Cardiac septum (tissue), 1 donor: Measurements from ENCODE around the gene HSD11B1L. TPM values are rescaled to one million over a fixed set of nuclear protein-coding genes. Genes with fewer than 3 reads are reported as not detected.
"Not testable (repeated sequence)": the region's sequence is repeated elsewhere in the genome, so short reads cannot be mapped to it uniquely, and the experiment has no call there.

Experiments used
- DNase-seq: peaks from one replicate; pipeline ENCODE4 v3.0.0-alpha.2; 2020; ENCODE audit warnings: low spot score
- intact Hi-C: fragments of 100-400 bp; cut with DNase I; formaldehyde crosslinking; loops from one replicate; pipeline ENCODE4 v1.14.0; 2022
- total RNA-seq: library from RNA; stranded (reverse); fragmentation: NEBNext Ultra II Directional; extraction: Animal tissue kit (Norgen Biotek cat#: 25700); gene quantifications from one replicate; pipeline ENCODE4 v1.2.1, GENCODE V29; 2021
- donor health status: DM: no; HTN: no; CAD: no.

Gene HSD11B1L
- total RNA-seq, 1 donor from 2014 or later, result 4.3 TPM

GRCh38 chr19:5683177-5683886 is 2.5 kb downstream of the HSD11B1L start:
- DNase-seq, result no peak
- intact Hi-C loops, result loop anchor here (5.0 kb wide), 1 partner anchor 109 kb away; the partner anchor contains the start of gene DUS3L

GRCh38 chr19:5684694-5685430 is 4.0 kb downstream of the HSD11B1L start:
- DNase-seq, result no peak
- intact Hi-C loops, result loop anchor here (5.0 kb wide), 1 partner anchor 107 kb away; the partner anchor contains the start of gene DUS3L

GRCh38 chr19:5686326-5686646 is 5.5 kb downstream of the HSD11B1L start:
- no peak for DNase-seq
- intact Hi-C loops, result no loop called here

DNA sequence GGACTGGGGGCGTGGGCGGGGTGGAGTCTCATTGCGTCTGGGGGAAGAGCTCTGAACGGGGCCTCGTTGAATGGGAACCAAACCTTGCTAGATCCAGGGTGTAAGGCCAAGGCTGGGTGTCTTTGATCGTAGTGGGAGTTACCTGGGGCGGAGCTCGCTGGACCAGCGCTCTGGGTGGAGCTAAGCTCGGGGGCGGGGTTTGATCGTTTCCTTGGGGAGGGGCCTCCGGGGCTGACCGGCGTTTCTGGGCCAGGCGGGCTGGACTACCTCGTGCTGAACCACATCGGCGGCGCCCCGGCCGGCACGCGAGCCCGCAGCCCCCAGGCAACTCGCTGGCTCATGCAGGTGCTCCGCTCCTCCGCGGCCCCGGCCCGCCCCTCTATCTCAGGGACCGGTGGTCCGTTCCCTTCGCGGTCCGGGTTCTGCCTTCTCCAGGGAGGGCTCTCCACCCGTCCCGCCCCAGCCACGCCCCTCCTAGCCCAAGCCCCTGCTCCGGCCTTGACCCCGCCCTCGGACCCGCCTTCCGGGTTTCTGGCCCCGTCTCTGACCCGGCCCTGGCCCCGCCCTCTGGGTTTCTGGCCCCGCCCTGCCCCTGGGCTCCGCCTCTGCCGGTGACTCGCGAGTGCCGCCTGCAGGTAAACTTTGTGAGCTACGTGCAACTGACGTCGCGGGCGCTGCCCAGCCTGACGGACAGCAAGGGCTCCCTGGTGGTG is 6.0 kb downstream of the HSD11B1L start:
- DNase-seq, result peak; percentile 100
- intact Hi-C loops, result no loop called here

DNA sequence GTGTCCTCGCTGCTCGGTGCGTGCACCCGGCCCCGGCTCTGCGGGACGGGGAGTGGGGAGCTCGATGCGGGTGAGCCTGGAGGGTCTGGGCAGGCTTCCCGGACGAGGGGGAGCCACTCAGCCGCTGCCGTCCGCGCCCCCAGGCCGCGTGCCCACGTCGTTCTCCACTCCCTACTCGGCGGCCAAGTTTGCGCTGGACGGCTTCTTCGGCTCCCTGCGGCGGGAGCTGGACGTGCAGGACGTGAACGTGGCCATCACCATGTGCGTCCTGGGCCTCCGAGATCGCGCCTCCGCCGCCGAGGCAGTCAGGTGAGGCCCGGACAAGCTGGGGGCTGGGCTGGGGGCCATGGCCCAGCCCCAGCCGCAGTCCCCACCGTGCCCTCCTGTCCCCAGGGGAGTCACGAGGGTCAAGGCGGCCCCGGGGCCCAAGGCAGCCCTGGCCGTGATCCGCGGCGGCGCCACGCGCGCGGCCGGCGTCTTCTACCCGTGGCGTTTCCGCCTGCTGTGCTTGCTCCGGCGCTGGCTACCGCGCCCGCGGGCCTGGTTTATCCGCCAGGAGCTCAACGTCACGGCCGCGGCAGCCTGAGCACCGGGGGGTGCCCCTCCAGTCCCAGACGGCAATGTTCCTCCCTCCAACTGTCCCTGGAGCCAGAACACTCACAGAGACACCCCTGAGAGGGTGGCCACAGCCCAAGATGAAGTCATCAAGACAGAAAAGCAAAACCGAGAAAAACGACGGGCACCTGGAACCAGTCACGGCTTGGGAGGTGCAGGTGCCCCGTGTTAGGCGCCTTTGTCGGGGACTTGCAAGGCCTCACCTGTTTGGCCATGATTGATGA is 6.8 kb downstream of the HSD11B1L start:
- intact Hi-C loops, result no loop called here
- no peak for DNase-seq

GRCh38 chr19:5688262-5688881 is 7.5 kb downstream of the HSD11B1L start:
- intact Hi-C loops, DNase-seq: not testable (repeated sequence)

- DNase-seq, result peak; percentile 99
Measured at GRCh38 chr19:5690125-5690954, 9.5 kb downstream of the HSD11B1L start, which contains the start of gene RPL36. Gene RPL36, plus strand, starts transcription at chr19:5690295. Its CDS starts 213 bp downstream, at chr19:5690508.

GRCh38 chr19:5690955-5691821 is 10.4 kb downstream of the HSD11B1L start:
- DNase-seq, result peak; percentile 85
- intact Hi-C loops, result loop anchor here (1.0 kb wide), 1 partner anchor 29 kb away; the partner anchor contains the start of genes CATSPERD and LONP1

More at GRCh38 chr19:5690125-5690954, 9.5 kb downstream of the HSD11B1L start, which contains the start of gene RPL36:
- intact Hi-C loops, result loop anchor here (1.0 kb wide), 1 partner anchor 30 kb away; the partner anchor contains the start of genes CATSPERD and LONP1

GRCh38 chr19:5691822-5692722 is 11.2 kb downstream of the HSD11B1L start:
- intact Hi-C loops, result no loop called here

GRCh38 chr19:5692723-5693194 is 11.9 kb downstream of the HSD11B1L start:
- intact Hi-C loops, result no loop called here
- DNase-seq, result no peak

More at GRCh38 chr19:5691822-5692722, 11.2 kb downstream of the HSD11B1L start:
- DNase-seq, result peak; percentile 75

DNA sequence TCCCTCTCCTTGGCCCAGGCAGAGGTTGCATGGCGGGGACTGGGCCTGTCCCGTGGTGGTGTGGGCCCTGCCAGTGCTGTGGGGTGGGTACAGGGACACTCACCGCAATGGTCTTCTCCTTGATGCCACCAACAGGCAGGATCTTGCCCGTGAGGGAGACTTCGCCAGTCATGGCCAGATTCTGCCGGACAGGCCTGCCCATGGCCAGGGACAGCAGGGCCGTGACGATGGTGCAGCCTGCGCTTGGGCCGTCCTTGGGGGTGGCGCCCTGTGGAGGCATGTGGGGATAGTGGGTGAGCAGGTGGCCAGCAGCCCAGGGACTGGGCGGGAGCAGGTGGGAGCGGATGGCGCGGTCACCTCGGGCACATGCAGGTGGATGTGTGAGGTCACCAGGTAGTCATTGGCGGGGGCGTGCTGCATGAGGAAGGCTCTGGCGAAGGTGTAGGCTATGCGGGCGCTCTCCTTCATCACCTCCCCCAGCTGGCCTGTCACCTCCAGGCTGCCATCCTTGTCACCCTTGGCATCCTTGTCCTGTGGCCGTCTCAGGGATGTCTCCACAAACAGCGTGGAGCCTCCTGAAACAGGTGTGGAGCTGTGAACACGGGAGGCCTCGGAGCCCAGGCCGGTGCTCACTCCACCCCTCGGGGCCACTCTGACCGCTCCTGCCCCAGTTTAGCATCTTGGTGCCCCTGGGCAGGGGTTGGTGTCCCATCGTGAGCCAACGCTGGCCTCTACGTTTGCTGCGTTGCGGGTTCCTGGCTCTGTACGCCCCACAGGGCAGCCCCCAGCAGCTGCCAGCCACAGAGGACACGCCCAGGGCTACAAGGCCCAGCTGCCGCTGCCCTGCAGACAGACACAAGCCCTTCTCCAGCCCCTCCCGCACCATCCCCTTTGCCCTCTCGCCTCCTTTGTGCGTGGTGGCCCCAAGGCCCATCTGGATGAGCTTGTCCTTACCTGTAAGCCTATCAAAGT is 12.7 kb downstream of the HSD11B1L start:
- intact Hi-C loops, result no loop called here
- peak; percentile 71 for DNase-seq

DNA sequence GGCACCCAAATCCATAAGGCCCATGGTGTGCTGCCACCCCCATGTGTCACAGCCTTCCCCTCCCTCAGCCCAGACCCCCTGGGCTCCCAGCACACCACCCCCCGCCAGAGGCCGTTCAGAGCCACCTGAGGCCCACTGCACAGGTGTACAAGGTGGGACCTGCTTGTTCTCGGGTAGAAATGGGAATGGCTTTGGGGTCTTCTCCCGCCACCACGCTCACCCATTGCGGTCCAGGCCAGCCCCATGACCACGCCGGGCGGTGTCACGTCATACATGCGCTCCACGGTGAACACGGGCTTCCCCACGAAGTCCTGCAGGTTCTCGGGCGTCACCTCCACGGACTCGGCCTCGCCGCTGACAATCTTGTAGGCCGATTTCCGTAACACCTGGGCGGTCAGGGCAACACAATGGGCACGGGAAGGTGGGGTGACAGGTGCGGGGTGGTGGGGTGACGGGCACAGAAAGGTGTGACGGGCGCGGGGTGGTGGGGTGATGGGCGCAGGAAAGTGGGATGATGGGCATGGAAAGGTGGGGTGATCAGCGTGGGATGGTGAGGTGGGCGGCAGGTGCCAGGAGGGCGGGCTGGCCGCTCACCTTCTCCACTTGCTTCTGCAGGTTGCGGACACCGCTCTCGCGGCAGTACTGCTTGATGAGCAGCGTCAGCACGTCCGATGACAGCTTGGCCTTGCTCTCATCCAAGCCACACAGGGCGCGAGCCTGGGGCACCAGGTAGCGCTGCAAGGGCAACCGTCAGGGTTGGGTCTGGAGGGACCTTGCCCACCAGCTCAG is 13.5 kb downstream of the HSD11B1L start:
- intact Hi-C loops, result no loop called here
- DNase-seq, result peak; percentile 68

DNA sequence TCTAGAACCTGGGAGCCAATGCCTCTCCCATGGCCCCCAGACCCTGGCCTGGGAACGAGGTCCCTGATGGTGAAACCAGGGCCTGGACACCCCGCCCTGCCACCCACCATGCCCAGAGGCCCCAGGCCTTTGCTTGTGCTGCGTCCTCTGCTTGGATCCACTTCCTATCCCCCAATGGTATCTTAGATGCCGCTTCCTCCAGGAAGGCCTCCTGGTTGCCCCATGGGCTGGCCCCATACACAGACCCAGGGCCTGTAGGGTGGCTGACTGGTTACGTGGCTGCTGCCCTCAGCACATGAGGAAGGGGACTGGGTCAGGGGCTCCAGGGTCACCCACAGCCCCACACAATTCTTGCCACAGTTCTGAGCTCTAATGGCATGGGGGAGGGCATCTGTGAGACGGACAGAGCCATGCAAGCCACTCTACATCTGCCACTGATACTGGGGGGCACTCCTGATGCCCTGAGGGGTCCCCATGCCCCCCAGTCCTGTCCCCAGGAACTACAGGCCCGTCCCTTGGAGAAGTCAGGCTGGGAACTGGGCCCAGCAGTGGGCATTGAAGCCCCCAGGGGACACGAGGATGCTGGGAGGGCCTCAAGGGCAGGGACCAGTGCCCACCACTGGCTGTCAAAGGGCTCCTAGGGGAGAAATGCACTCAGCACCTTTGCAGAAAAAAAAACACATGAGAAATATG is 14.3 kb downstream of the HSD11B1L start:
- DNase-seq, result peak; percentile 60
- intact Hi-C loops, result no loop called here
